SJCRH30 (cell line): ENCODE measurements around the gene GPR55. TPM values are rescaled to one million over a fixed set of nuclear protein-coding genes. Genes with fewer than 3 reads are reported as not detected.

Source experiments
- DNase-seq, 2 experiments: peaks; one replicate each; pipeline ENCODE4 v3.0.0-alpha.2; 2015 to 2020
- H3K27ac ChIP-seq: fragments of 250-450 bp; sonication (Bioruptor Pico); 2 replicates; pipeline ENCODE4 v1.5.1; 2020; ENCODE audit warnings: mild to moderate bottlenecking, moderate library complexity
- H3K27me3 ChIP-seq: fragments of 250-450 bp; sonication (Bioruptor Pico); 2 replicates; pipeline ENCODE4 v1.5.1; 2020; ENCODE audit warnings: mild to moderate bottlenecking, moderate library complexity
- H3K36me3 ChIP-seq: fragments of 250-450 bp; sonication (Bioruptor Pico); 2 replicates; pipeline ENCODE4 v1.5.1; 2020; ENCODE audit warnings: mild to moderate bottlenecking, moderate library complexity
- H3K4me1 ChIP-seq: fragments of 250-450 bp; sonication (Bioruptor Pico); 2 replicates; pipeline ENCODE4 v1.5.1; 2020; ENCODE audit warnings: mild to moderate bottlenecking, moderate library complexity
- H3K4me3 ChIP-seq: fragments of 250-450 bp; sonication (Bioruptor Pico); 2 replicates; pipeline ENCODE4 v1.5.1; 2020; ENCODE audit warnings: mild to moderate bottlenecking, moderate library complexity
- H3K9me3 ChIP-seq: fragments of 250-450 bp; sonication (Bioruptor Pico); replicated peaks from 2 replicates; pipeline ENCODE4 v1.5.1; 2020; ENCODE audit warnings: mild to moderate bottlenecking, moderate library complexity
- total RNA-seq: library from RNA; depleted of rRNA; stranded (reverse); fragments of >200 nt; shearing (Covaris generic); gene quantifications from 2 replicates; pipeline ENCODE4 v1.2.3, GENCODE V29; 2014

The GPR55 gene
- total RNA-seq, 1 experiment from 2014 or later = 0.10 TPM

DNA sequence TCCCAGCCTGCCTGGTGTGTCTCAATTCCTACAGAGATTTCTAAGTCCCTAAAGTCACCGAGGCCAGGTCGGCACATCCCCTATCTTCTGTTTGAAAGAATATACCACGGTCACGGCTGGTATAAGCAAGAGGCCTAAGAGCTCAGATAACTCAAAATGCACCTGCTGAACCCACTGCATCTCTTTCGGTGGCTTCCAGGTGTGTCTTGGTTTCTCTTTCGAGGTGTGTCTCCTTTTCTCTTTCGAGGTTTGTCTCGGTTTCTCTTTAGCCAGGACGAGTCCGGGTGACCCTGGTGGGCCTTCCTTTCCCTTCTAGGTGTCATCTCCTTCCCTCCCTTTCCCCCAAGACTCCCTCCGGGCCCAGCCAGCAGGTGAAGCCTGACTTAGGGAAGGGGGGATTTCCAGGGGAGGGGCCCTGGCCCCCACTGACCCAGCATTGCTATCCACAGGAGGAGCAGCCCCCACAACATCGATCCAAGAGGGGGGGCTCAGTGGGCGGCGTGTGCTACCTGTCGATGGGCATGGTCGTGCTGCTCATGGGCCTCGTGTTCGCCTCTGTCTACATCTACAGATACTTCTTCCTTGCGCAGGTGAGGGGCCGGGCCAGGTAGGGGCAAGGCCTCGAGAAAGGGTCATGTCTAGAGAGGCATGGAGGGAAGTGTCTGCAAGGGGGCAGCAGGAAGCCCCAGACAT, 51.9 kb downstream of the GPR55 start:
- DNase-seq = no peak
- H3K27me3 ChIP-seq = peaks cover 24% of the 10 kb centered on the region
- H3K36me3 ChIP-seq = no peaks in the 10 kb centered on the region
- H3K27ac ChIP-seq = no peak overlapping the region
- H3K4me1 ChIP-seq = peaks cover 35% of the 10 kb centered on the region
- no peak overlapping the region for H3K4me3 ChIP-seq
- no peaks in the 10 kb centered on the region for H3K9me3 ChIP-seq

DNA sequence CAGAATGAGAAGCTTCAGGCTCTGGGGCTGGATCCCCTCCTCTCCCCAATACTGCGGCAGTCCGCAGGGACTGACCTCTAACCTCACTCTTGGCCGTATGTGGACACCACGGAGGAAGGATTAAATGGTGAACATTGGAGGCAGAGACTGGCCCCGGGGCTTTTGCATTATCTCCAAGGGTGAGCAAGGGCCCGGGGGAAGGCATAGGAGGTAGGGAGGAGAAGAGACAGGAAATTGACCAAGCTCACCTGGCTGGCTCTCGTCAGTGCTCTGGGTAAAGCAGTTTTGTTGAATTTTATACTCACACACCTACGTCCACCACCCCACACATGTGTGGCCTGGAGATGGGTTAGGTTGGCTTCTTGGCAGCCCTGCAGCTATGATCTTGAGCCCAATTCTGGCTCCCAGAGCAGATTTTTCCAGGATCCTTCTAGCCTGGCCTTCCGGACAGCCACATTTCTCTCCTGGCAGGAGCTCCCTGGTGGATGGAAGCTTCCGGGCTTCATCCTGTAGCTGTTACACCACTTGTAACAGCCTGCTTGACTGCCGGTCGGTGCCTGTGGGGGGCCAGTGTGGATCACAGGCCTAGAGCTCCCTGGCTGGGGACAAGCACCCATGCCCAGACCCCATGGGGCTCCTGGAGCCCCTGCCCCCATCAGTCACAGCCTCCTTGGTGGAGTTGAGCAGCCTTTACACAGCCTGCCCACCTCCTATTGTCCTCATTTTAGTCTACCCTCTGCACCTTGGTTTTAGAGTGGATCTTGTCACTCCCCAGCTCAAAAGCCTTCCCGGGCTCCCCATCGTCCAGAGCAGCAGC, 52.7 kb downstream of the GPR55 start:
- no peaks in the 10 kb centered on the region for H3K9me3 ChIP-seq
- H3K4me1 ChIP-seq = peaks cover 39% of the 10 kb centered on the region
- H3K36me3 ChIP-seq = no peaks in the 10 kb centered on the region
- no peak overlapping the region for H3K4me3 ChIP-seq
- H3K27me3 ChIP-seq = peaks cover 30% of the 10 kb centered on the region
- DNase-seq = no peak
- no peak overlapping the region for H3K27ac ChIP-seq

DNA sequence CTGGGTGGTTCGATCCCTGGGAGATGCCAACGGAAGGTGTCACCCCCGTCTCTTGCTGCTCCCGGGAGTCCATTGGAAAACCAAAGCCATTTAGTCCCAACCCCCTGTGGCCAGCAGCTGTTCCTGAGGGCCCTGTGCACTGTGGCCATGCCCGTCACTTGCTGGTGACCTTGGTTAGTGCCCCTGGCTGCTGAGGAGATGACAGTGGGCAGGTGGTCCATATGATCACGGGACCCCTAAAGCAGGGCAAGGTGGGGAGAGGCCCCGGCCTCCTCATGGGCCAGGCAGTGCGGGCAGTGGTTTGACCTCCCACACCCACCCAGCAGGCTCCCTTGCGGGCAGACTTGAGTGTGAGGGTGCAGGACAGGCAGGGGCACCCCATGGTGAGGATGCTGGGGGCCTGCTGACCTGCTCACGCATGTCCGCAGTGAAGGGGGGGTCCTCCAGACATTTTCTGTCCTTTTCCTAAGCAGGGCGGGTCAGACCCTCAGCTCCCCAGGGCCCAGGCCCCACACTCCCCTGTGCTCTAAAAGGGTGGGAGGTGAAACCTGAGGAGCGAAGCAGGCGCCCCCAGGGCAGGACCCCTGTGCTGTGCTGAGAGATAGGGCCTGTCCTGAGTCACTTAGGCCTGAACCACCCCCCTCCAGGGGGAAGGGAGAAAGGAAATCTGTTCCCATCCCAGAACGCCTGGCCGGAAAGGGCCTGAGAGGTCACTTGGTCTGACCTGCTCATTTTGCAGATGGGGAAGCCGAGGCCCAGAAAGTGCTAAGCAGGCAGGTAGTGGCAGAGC, 53.5 kb downstream of the GPR55 start:
- no peak for DNase-seq
- Histone ChIP-seq H3K4me3 (no peak overlapping the region), H3K4me1 (peaks cover 41% of the 10 kb centered on the region), H3K27ac (peak overlapping the region; percentile 35), H3K27me3 (peaks cover 36% of the 10 kb centered on the region), H3K36me3 (no peaks in the 10 kb centered on the region), H3K9me3 (no peaks in the 10 kb centered on the region)

DNA sequence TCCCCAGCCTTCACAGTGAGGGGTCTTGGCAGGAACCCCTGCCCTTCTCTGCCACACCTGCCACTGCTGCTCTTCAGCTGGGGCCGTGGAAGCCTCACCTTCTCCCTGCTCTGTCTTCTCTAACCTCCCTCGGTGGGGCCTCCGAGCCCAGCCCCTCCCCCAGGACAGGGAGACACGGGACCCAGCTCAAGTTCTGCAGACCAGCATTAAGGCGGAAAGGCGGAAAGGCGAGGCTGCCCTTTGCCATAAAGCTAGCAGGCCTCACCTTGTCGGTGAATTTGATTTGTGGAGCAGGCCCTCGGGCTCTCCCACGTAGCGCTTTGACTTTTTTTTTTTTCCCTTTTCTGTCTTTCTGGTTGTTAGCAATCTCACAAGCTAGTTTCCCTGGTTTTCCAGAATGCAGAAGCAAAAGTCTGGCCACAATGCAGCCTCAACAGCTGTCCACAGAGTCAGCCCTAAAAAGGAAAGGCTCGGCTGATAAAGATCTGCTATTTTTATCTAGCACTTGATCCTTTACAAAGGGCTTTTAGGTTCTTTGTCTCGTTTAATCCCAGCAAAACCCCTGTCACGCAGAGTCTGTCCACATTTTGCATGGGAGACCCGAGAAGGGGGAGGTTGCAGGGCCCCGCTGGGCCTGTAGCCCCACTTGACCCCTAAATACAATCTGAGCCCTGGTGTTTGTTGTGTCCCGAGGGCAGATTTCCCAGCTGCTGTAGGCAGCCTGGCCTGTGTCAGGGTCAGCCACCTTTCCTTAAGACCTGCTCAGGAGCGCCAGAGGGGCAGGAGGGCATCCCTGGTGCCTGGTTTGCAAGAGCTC, 54.3 kb downstream of the GPR55 start:
- Histone ChIP-seq H3K4me1 (peaks cover 41% of the 10 kb centered on the region), H3K27ac (peak overlapping the region; percentile 35)

DNA sequence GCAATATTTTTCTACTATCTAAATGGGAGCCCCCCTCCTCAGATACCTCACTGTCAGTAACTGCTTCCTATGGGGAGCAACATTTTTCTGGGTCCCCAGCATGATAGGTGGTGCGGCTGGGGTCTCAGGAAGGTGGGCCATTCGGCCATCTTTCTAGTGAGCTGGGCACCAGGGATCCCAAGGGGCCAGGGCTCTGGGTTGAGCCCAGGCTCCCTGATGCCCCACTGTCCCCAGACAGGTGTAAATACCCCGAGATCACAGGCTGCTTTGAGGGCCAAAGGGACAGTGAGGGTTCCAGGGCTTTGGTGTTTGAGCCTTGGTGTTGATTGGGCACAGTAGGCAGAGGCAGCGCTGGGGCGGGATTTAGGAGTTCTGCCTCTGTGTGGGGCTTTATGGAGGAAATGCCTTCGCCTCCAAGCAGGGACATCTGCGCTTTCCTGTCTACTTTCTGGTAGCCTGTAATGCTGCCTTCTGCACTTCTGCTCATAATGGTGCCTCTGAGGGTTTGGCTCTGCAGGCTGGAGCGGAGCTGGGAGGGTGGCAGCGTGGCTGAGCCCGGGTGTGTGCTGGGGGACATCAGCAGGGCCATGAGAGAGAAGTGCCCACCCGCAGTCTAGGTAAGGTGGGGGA, 55.0 kb downstream of the GPR55 start:
- Histone ChIP-seq H3K4me1 (peaks cover 41% of the 10 kb centered on the region), H3K9me3 (no peaks in the 10 kb centered on the region), H3K36me3 (no peaks in the 10 kb centered on the region), H3K27me3 (peaks cover 41% of the 10 kb centered on the region), H3K27ac (peak overlapping the region; percentile 35; the same call in 1 of the 2 replicates), H3K4me3 (peak overlapping the region; percentile 1; the same call in 1 of the 2 replicates)
- peak in 1 of 2 experiments; percentile 59 for DNase-seq

More for the DNA sequence above, 54.3 kb downstream of the GPR55 start:
- peak; percentile 91 to 93 for DNase-seq
- Histone ChIP-seq H3K9me3 (no peaks in the 10 kb centered on the region), H3K27me3 (peaks cover 41% of the 10 kb centered on the region), H3K4me3 (peak overlapping the region; percentile 1; the same call in 1 of the 2 replicates), H3K36me3 (no peaks in the 10 kb centered on the region)

DNA sequence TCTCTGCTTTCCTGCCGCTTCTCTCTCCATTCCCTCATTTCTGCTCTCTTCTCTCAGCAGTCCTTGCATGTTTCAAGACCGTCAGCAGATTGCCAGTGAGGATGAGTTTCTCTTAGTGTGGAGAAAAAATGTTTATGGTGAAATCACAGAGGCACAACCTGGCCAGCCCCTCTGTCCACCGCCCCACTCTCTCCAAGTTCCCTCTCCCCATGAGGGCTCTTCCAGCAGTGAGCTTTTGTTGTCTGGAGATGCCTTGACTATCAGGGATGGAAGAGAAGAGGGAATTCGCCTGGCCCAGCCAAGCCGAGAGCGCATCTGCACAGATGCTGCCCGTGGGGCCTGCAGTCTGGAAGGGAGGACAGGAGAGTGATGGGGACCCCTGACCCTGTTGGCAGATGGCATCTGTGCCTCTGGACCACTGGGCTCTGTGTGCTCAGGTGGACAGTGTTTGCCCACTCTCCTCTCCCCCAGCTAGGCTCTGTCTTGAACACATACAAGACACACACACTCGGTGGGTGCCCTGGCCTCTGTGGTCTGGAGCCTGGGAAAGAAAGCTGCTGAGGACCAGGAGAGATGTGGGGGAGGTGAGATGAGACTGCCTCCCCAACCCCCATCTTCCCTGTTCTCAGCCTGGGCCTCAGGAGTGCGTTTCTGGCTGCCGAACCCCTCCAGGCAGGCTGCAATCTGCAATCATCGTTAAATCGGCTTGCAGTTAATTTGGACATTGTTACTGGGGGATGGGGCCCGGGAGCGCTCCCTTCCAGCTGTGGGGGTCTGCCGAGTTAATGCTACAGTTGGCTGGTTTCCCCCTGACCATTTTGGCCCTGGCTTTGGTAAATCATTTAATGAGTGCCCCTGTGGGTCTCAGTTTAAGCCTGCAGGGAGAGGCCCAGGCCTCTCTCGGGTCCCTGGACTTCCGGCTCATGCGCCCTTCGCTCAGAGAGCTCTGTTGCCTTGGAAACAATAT, 55.8 kb downstream of the GPR55 start:
- Histone ChIP-seq H3K4me1 (peaks cover 41% of the 10 kb centered on the region), H3K4me3 (no peak overlapping the region), H3K27ac (no peak overlapping the region), H3K36me3 (no peaks in the 10 kb centered on the region), H3K9me3 (no peaks in the 10 kb centered on the region), H3K27me3 (peaks cover 41% of the 10 kb centered on the region)
- DNase-seq = no peak

DNA sequence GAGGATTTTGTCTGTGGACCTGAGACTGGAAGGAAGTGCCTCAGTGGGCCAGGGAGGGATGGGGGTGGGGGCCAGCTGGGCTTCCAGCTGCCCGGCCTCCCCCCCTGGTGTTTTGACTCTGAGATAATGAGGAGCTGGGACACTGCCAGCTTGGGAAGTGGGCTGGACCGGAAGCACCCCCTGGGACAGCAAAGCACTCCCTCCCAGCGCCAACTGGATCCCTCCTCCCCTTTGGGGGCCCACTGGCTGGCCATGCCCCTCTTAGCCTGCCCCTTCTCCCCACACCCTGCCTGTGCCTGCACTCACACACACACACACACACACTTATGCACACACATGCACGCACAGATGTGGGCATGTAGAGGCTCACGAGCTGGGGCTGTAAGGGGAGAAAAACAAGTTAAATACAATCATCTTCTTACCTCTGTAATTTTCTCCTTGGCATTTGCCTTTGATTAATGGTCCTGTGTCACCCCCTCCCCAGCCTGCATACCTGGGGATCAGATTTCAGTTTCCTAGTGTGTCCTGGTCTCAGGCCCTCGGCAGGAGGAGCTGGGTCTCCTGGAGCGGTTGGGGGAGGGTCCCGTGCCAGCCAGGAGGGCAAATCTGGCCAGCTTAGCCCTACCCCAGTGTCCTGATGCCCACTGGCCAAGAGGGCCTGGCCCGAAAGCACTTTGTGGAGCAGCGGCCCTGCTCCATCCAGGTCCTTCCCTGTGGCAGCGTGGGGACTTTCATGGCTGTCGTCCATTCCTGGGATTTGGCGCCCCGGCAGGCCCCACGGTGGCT, 56.7 kb downstream of the GPR55 start:
- peaks cover 41% of the 10 kb centered on the region for H3K27me3 ChIP-seq
- no peak overlapping the region for H3K27ac ChIP-seq
- H3K9me3 ChIP-seq = no peaks in the 10 kb centered on the region
- H3K36me3 ChIP-seq = no peaks in the 10 kb centered on the region
- DNase-seq = peak in 1 of 2 experiments; percentile 53
- no peak overlapping the region for H3K4me3 ChIP-seq
- H3K4me1 ChIP-seq = peaks cover 41% of the 10 kb centered on the region

DNA sequence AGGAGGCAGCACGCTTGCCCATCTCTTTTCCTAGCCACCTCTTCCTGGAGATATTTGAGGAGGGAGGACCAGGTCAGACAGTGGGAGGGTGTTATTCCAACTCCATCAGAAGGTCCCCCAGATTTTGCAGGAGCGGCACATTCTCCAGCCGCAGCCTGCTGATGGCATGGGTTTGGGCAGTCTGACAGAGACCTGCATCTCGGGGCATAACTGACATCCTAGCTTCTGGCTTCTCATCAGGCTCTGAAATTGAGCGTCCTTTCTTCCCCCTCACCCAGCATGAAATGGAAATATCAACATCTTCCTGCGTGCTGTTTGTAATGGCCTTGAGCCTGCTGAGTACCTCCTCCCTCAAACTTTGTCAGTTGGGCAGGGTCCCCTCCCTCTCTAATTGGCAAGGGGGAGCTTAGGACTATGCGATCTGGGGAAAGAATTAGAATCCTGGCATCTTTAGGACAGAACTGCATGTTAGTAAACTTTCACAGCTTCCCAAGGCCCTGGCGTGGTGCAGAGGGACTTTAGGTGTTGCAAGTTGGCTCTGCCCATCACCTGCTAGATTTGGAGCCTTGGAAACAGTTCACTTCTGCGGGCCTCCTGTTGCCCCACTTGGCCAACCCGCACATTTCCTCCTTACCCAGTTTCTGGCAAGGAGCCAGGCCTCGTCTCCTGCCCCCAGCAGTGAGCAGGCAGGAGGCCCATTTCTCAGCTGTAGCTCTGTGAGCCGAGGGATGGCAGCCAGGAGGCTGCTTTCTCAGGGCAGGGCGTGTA, 58.1 kb downstream of the GPR55 start:
- Histone ChIP-seq H3K4me1 (peaks cover 41% of the 10 kb centered on the region), H3K9me3 (no peaks in the 10 kb centered on the region), H3K27ac (no peak overlapping the region), H3K36me3 (no peaks in the 10 kb centered on the region), H3K27me3 (peaks cover 32% of the 10 kb centered on the region), H3K4me3 (no peak overlapping the region)
- peak in 1 of 2 experiments; percentile 57 for DNase-seq

DNA sequence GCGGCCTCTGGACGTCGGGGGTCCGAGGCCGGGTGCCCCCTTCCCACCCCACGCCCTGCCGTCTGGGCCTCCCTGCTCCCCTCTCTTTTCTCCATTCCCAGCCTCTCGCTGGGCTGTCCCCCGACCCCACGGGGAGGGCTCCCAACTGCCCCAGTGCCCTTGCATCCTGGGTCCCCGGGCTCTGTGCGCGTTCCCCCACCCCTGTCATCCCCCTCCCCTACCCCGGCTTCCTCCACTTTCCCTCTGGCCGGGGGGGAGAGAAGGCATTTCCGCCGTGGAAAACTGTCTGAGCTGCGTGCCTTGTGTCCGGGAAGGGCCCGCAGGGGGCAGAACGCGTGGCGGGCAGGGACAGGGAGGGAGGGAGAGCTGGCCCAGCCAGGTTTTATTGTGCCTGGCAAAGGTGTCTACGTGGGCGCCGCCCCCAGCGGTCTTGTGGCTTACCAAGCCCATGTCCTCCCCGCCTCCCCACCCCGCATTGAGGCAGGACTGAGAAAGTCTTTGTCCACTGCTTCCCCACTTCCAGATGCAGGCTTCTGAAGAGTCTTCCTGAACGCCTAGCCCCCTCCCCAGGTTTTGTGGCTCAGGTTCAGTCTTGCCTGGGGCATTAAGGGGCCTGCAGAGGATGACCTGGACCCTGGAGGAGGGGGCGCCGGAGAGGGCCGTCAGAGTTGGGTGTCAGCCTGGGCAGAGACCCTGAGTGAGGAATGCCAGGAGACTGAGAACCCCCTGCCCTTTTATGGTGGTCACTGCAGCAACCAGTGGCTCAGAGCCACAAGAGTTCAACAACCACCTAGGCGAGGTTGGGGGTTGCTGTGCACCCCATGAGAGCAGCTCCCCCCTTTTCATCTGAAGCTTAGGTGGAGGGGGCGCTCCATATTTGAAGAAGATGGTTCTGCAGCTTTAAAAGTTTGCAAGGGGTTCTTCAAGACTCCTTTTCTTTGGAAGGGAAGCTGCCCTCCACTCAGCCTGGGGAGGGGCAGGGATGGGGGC, 59.0 kb downstream of the GPR55 start:
- Histone ChIP-seq H3K4me3 (no peak overlapping the region), H3K4me1 (peaks cover 33% of the 10 kb centered on the region), H3K36me3 (no peaks in the 10 kb centered on the region), H3K27me3 (peaks cover 32% of the 10 kb centered on the region), H3K27ac (no peak overlapping the region), H3K9me3 (no peaks in the 10 kb centered on the region)
- DNase-seq = no peak

DNA sequence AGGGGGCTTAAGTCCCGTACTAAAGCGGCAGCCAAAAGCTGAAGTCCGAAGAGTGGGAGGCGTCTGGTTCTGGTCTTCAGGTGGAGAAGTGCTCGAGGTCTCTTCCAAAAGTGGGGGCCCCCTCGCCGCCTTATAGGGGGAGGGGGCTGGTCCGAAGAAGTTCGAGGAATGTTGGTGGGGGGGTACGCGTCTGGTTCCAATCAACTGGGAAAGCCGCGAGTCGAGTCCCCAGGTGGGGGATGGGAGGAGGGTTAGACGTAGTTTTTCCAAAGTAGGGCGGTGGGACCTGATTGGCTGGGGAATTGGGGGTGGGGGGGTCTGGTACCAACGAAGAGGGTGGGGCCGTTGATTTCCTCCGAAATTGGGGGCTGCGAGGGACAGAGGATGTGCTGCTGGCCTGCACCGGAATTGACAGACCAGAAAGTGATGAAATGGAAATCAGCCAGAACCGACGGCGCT, 59.7 kb downstream of the GPR55 start:
- Histone ChIP-seq H3K36me3 (no peaks in the 10 kb centered on the region), H3K9me3 (no peaks in the 10 kb centered on the region), H3K27ac (no peak overlapping the region), H3K4me3 (peak overlapping the region; percentile 66), H3K27me3 (peaks cover 32% of the 10 kb centered on the region), H3K4me1 (peaks cover 26% of the 10 kb centered on the region)
- DNase-seq = no peak
